Measurements from ENCODE around the gene CNGA3. TPM values are rescaled to one million over a fixed set of nuclear protein-coding genes. Genes with fewer than 3 reads are reported as not detected.

Gene CNGA3
- total RNA-seq, 1 experiment from 2014 or later: not detected

- intact Hi-C loops (cut with micrococcal nuclease; ENCODE audit: unreplicated experiment): no loop called here
- Mint-ChIP-seq H3K9me3 (ENCODE audit: low read depth, unreplicated experiment) (no peaks in the 10 kb centered on the region), H3K27me3 (ENCODE audit: unreplicated experiment) (no peaks in the 10 kb centered on the region), H3K4me3 (ENCODE audit: low read depth, unreplicated experiment) (no peak overlapping the region), H3K27ac (ENCODE audit: unreplicated experiment) (no peak overlapping the region), H3K36me3 (ENCODE audit: insufficient read depth, unreplicated experiment) (peaks cover 17% of the 10 kb centered on the region), H3K4me1 (ENCODE audit: low read depth, unreplicated experiment) (peaks cover 65% of the 10 kb centered on the region)
- DNase-seq: no peak
- CTCF ChIA-PET: no interaction called here
- BruUV-seq (replicated peaks): no TSS peak
- no peak for TF ChIP-seq CTCF (IDR thresholded peaks at IDR 0.05; ENCODE audit: unreplicated experiment)
Observed at GRCh38 chr2:98438190-98439133, 92.2 kb downstream of the CNGA3 start.

- no peak overlapping the region for H3K27ac Mint-ChIP-seq (ENCODE audit: unreplicated experiment)
- intact Hi-C loops (cut with micrococcal nuclease; ENCODE audit: unreplicated experiment): no loop called here
- H3K4me3 Mint-ChIP-seq (ENCODE audit: low read depth, unreplicated experiment): no peak overlapping the region
- H3K27me3 Mint-ChIP-seq (ENCODE audit: unreplicated experiment): no peaks in the 10 kb centered on the region
- no peaks in the 10 kb centered on the region for H3K9me3 Mint-ChIP-seq (ENCODE audit: low read depth, unreplicated experiment)
- H3K4me1 Mint-ChIP-seq (ENCODE audit: low read depth, unreplicated experiment): peaks cover 51% of the 10 kb centered on the region
- CTCF ChIA-PET: no interaction called here
- TF ChIP-seq CTCF (IDR thresholded peaks at IDR 0.05; ENCODE audit: unreplicated experiment): no peak
- no peak for DNase-seq
- no TSS peak for BruUV-seq (replicated peaks)
- H3K36me3 Mint-ChIP-seq (ENCODE audit: insufficient read depth, unreplicated experiment): peaks cover 22% of the 10 kb centered on the region
Observed at GRCh38 chr2:98441706-98442450, 95.6 kb downstream of the CNGA3 start.

GRCh38 chr2:98442488-98442887, 96.2 kb downstream of the CNGA3 start:
- no peak for TF ChIP-seq CTCF (IDR thresholded peaks at IDR 0.05; ENCODE audit: unreplicated experiment)
- H3K9me3 Mint-ChIP-seq (ENCODE audit: low read depth, unreplicated experiment): no peaks in the 10 kb centered on the region
- BruUV-seq (replicated peaks): no TSS peak
- CTCF ChIA-PET: no interaction called here
- no peak overlapping the region for H3K27ac Mint-ChIP-seq (ENCODE audit: unreplicated experiment)
- DNase-seq: no peak
- no peak overlapping the region for H3K4me3 Mint-ChIP-seq (ENCODE audit: low read depth, unreplicated experiment)
- H3K4me1 Mint-ChIP-seq (ENCODE audit: low read depth, unreplicated experiment): peaks cover 46% of the 10 kb centered on the region
- intact Hi-C loops (cut with micrococcal nuclease; ENCODE audit: unreplicated experiment): no loop called here
- H3K36me3 Mint-ChIP-seq (ENCODE audit: insufficient read depth, unreplicated experiment): peaks cover 21% of the 10 kb centered on the region
- no peaks in the 10 kb centered on the region for H3K27me3 Mint-ChIP-seq (ENCODE audit: unreplicated experiment)

GRCh38 chr2:98444436-98445176, 98.3 kb downstream of the CNGA3 start, which contains the start of gene INPP4A:
Gene INPP4A (plus strand): TSS chr2:98444858. CDS start chr2:98520049, 75,191 bp downstream.
- CTCF ChIA-PET: no interaction called here
- Mint-ChIP-seq H3K27ac (ENCODE audit: unreplicated experiment) (peak within 1 kb of the TSS; percentile 68), H3K4me3 (ENCODE audit: low read depth, unreplicated experiment) (peak within 1 kb of the TSS; percentile 91), H3K36me3 (ENCODE audit: insufficient read depth, unreplicated experiment) (peaks cover 21% of the 10 kb centered on the region), H3K4me1 (ENCODE audit: low read depth, unreplicated experiment) (peaks cover 44% of the 10 kb centered on the region), H3K27me3 (ENCODE audit: unreplicated experiment) (no peaks in the 10 kb centered on the region), H3K9me3 (ENCODE audit: low read depth, unreplicated experiment) (no peaks in the 10 kb centered on the region)
- BruUV-seq (replicated peaks): no TSS peak
- intact Hi-C loops (cut with micrococcal nuclease; ENCODE audit: unreplicated experiment): loop anchor here (5.0 kb wide), 1 partner anchor 38 kb away; no protein-coding TSS in a partner anchor
- no peak for TF ChIP-seq CTCF (IDR thresholded peaks at IDR 0.05; ENCODE audit: unreplicated experiment)
- DNase-seq: peak; percentile 72

All from Calu3 (cell line).